ENCODE results near the gene RBL2.

DNA sequence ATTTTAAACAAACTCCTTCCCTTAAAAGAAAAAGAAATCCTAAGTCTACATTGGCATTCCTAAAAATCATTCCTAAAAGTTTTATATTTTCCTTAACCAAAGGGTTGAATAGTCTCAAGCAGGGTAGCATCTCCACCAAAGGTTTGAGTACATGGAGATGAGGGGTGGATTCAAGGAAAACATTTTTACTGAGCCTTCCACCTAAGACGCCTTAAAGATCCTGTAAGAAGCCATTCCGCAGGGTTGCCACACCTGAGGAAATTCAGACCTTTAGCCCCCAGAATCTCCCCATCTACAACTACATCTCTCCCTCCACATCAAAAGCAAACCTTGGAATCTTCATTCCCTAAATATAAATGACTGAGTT, 76.4 kb downstream of the RBL2 start:
- no peak for TF ChIP-seq POLR2A (IDR thresholded peaks at IDR 0.05)
- TF ChIP-seq, protein P1, sequence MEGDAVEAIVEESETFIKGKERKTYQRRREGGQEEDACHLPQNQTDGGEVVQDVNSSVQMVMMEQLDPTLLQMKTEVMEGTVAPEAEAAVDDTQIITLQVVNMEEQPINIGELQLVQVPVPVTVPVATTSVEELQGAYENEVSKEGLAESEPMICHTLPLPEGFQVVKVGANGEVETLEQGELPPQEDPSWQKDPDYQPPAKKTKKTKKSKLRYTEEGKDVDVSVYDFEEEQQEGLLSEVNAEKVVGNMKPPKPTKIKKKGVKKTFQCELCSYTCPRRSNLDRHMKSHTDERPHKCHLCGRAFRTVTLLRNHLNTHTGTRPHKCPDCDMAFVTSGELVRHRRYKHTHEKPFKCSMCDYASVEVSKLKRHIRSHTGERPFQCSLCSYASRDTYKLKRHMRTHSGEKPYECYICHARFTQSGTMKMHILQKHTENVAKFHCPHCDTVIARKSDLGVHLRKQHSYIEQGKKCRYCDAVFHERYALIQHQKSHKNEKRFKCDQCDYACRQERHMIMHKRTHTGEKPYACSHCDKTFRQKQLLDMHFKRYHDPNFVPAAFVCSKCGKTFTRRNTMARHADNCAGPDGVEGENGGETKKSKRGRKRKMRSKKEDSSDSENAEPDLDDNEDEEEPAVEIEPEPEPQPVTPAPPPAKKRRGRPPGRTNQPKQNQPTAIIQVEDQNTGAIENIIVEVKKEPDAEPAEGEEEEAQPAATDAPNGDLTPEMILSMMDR (IDR thresholded peaks at IDR 0.05): no peak
